ENCODE data around the gene MCMBP.

Gene MCMBP

DNA sequence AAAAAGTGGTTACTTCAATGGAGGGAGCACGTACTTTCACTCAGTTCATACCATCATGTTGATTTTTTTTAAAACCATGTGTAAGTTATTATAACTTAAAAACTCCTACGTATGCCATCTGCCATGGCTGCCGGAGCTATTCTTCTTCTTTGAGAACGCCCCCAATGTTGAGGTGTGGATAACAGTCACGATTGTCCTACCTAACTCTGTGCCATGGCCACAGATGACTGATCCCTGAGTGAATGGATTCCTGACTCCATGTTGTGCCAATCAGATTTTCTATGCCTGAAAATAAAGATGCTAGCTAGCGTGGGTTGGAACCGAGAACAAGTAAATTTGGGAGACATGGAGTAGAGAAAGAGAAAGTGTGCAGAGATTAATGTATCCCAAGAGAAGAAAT is 5.3 kb downstream of the MCMBP start:
- TF ChIP-seq, protein P1, sequence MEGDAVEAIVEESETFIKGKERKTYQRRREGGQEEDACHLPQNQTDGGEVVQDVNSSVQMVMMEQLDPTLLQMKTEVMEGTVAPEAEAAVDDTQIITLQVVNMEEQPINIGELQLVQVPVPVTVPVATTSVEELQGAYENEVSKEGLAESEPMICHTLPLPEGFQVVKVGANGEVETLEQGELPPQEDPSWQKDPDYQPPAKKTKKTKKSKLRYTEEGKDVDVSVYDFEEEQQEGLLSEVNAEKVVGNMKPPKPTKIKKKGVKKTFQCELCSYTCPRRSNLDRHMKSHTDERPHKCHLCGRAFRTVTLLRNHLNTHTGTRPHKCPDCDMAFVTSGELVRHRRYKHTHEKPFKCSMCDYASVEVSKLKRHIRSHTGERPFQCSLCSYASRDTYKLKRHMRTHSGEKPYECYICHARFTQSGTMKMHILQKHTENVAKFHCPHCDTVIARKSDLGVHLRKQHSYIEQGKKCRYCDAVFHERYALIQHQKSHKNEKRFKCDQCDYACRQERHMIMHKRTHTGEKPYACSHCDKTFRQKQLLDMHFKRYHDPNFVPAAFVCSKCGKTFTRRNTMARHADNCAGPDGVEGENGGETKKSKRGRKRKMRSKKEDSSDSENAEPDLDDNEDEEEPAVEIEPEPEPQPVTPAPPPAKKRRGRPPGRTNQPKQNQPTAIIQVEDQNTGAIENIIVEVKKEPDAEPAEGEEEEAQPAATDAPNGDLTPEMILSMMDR (conservative IDR thresholded peaks at IDR 0.05; ENCODE audit: low read depth, low read length) = no peak
- no peak overlapping the region for H3K4me3 ChIP-seq (IDR thresholded peaks at IDR 0.05; ENCODE audit: insufficient read depth, low read depth, low read length)

DNA sequence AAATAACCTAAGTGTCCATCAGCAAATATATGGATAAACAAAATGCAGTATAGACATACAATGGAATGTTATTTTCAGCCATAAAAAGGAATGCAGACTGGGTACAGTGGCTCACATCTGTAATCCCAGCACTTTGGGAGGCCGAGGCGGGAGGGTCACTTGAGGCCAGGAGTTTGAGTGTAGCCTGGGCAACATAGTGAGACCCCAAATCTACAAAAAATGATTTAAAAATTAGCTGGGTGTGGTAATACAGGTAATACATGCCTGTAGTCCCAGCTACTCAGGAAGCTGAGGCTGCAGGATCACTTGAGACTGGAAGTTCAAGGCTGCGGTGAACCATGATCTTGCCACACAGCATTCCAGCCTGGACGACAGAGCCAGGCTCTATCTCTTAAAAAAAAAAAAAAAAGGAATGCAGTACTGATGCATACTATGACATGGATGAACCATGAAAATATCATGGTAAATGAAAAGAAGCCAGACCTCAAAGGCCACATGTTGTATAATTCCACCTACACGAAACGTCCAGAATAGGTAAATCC is 6.9 kb downstream of the MCMBP start:
- Histone ChIP-seq H3K9ac (no peak overlapping the region), H3K27ac (no peak overlapping the region), H3K79me2 (ENCODE audit: insufficient read depth, low read depth) (peaks cover 99% of the 10 kb centered on the region), H3K36me3 (ENCODE audit: insufficient read depth) (no peaks in the 10 kb centered on the region), H4K20me1 (ENCODE audit: insufficient read depth) (peaks cover 53% of the 10 kb centered on the region), H2AFZ (ENCODE audit: low read depth) (no peak overlapping the region), H3K4me3 (IDR thresholded peaks at IDR 0.05; ENCODE audit: insufficient read depth, low read depth, low read length) (no peak overlapping the region), H3K4me1 (ENCODE audit: low read depth, poor library complexity, severe bottlenecking) (peaks cover 58% of the 10 kb centered on the region), H3K27me3 (ENCODE audit: insufficient read depth, low read depth) (no peaks in the 10 kb centered on the region), H3K4me2 (no peak overlapping the region)
- TF ChIP-seq, protein P1 (conservative IDR thresholded peaks at IDR 0.05; ENCODE audit: low read depth, low read length) = no peak

More for the DNA sequence above, 5.3 kb downstream of the MCMBP start:
- Histone ChIP-seq H3K4me2 (no peak overlapping the region), H4K20me1 (ENCODE audit: insufficient read depth) (peaks cover 62% of the 10 kb centered on the region), H3K9ac (no peak overlapping the region), H3K27me3 (ENCODE audit: insufficient read depth, low read depth) (no peaks in the 10 kb centered on the region), H3K27ac (no peak overlapping the region), H3K4me1 (ENCODE audit: low read depth, poor library complexity, severe bottlenecking) (peaks cover 47% of the 10 kb centered on the region), H3K36me3 (ENCODE audit: insufficient read depth) (no peaks in the 10 kb centered on the region), H3K79me2 (ENCODE audit: insufficient read depth, low read depth) (peaks cover 98% of the 10 kb centered on the region), H2AFZ (ENCODE audit: low read depth) (no peak overlapping the region)

DNA sequence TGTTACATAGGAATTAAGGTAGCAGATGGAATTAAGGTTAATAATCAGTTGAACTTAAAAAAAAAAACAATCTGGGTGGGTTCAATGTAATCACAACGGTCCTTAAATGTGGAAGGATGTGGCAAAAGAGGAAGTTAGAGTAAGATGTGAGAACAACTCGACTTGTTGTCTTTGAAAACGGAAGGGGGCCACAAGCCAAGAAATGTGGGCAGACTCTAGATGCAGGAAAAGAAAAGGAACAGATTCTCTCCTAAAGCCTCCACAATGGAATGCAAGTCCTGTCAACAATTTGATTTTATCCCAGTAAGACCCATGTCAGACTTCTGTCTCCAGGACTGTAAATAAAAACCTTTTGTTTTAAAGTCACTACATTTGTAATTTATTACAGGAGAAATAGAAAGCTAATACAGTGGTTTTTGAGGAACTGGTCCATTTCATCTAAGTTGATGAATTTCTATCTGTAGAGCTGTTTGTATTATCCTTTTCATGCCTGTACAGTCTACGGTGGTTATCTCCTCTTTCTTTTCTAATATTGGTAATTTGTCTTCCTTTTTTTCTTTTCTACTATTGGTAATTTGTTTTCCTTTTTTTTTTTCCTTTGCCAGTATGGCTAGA is 8.6 kb downstream of the MCMBP start:
- Histone ChIP-seq H3K27me3 (ENCODE audit: insufficient read depth, low read depth) (no peaks in the 10 kb centered on the region), H3K9ac (no peak overlapping the region), H2AFZ (ENCODE audit: low read depth) (no peak overlapping the region), H3K4me1 (ENCODE audit: low read depth, poor library complexity, severe bottlenecking) (peaks cover 60% of the 10 kb centered on the region), H3K79me2 (ENCODE audit: insufficient read depth, low read depth) (peaks cover 99% of the 10 kb centered on the region), H3K4me3 (IDR thresholded peaks at IDR 0.05; ENCODE audit: insufficient read depth, low read depth, low read length) (no peak overlapping the region), H3K36me3 (ENCODE audit: insufficient read depth) (no peaks in the 10 kb centered on the region), H3K4me2 (no peak overlapping the region), H3K27ac (no peak overlapping the region), H4K20me1 (ENCODE audit: insufficient read depth) (peaks cover 46% of the 10 kb centered on the region)
- TF ChIP-seq, protein P1 (conservative IDR thresholded peaks at IDR 0.05; ENCODE audit: low read depth, low read length) = no peak

DNA sequence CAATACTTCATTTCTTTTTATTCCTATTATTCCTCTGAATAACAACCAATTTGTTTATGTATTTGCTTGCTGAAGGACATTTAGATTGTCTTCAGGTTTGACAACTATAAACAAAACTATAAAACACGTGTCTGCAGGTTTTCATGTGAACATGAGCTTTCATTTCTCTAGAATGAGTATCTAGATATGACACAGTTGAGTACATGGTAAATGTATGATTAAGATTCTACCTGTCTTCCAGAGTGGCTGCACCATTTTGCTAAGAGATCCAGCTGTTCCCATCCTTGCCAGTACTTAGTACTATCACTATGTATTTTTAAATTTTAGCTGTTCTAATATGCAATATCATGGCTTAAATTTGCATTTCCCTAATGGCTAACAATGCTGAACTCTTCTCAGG is 10.1 kb downstream of the MCMBP start:
- H3K9ac ChIP-seq = no peak overlapping the region
- H3K4me3 ChIP-seq (IDR thresholded peaks at IDR 0.05; ENCODE audit: insufficient read depth, low read depth, low read length) = no peak overlapping the region
- no peak overlapping the region for H3K4me2 ChIP-seq
- H4K20me1 ChIP-seq (ENCODE audit: insufficient read depth) = peaks cover 38% of the 10 kb centered on the region
- TF ChIP-seq, protein P1 (conservative IDR thresholded peaks at IDR 0.05; ENCODE audit: low read depth, low read length) = no peak
- peaks cover 99% of the 10 kb centered on the region for H3K79me2 ChIP-seq (ENCODE audit: insufficient read depth, low read depth)
- H3K27me3 ChIP-seq (ENCODE audit: insufficient read depth, low read depth) = no peaks in the 10 kb centered on the region
- no peaks in the 10 kb centered on the region; the same call in 1 of the 2 replicates for H3K36me3 ChIP-seq (ENCODE audit: insufficient read depth)
- H3K27ac ChIP-seq = no peak overlapping the region
- H2AFZ ChIP-seq (ENCODE audit: low read depth) = no peak overlapping the region
- peaks cover 54% of the 10 kb centered on the region for H3K4me1 ChIP-seq (ENCODE audit: low read depth, poor library complexity, severe bottlenecking)

All from KMS-11 (cell line).